ENCODE measurements around the gene PLXNC1.

- TF ChIP-seq, protein P1, sequence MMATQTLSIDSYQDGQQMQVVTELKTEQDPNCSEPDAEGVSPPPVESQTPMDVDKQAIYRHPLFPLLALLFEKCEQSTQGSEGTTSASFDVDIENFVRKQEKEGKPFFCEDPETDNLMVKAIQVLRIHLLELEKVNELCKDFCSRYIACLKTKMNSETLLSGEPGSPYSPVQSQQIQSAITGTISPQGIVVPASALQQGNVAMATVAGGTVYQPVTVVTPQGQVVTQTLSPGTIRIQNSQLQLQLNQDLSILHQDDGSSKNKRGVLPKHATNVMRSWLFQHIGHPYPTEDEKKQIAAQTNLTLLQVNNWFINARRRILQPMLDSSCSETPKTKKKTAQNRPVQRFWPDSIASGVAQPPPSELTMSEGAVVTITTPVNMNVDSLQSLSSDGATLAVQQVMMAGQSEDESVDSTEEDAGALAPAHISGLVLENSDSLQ (IDR thresholded peaks at IDR 0.05), result no peak
- TF ChIP-seq SUZ12 (IDR thresholded peaks at IDR 0.05), result no peak
- TF ChIP-seq HDGF (IDR thresholded peaks at IDR 0.05; ENCODE audit: borderline replicate concordance), result no peak
- no peak for TF ChIP-seq ELF4 (IDR thresholded peaks at IDR 0.05)
- TF ChIP-seq FOXM1 (IDR thresholded peaks at IDR 0.05; ENCODE audit: borderline replicate concordance), result no peak
- no peak for TF ChIP-seq TARDBP (IDR thresholded peaks at IDR 0.05)
- TF ChIP-seq SP1 (IDR thresholded peaks at IDR 0.05), result no peak
- TF ChIP-seq ZNF384 (IDR thresholded peaks at IDR 0.05), result no peak
- no peak for TF ChIP-seq ARNT (IDR thresholded peaks at IDR 0.05)
- TF ChIP-seq BHLHE40 (IDR thresholded peaks at IDR 0.05; ENCODE audit: borderline replicate concordance), result no peak
- TF ChIP-seq L3MBTL2 (conservative IDR thresholded peaks at IDR 0.05), result no peak
Observed at GRCh38 chr12:94204499-94205247, 56.3 kb downstream of the PLXNC1 start.
